Activated naive CD4-positive, alpha-beta T cell treated with anti-CD3 and anti-CD28 coated beads for 36 hours (primary cell): Measurements from ENCODE around the gene RBP4. TPM values are rescaled to one million over a fixed set of nuclear protein-coding genes. Genes with fewer than 3 reads are reported as not detected.

Source experiments
- CTCF ChIA-PET: fragments of 350-600 bp; sonication (Branson Sonifier 250); formaldehyde crosslinking; loops from one replicate; lab custom pipeline; 2021; ENCODE audit warnings: antibody characterized with exemption; lab: Charles Lee
- DNase-seq: peaks from one replicate; pipeline ENCODE4 v3.0.0-alpha.2; 2020
- H3K27ac Mint-ChIP-seq: one replicate; pipeline ENCODE4 v1.8.0; 2021; ENCODE audit warnings: mild to moderate bottlenecking, mixed read lengths
- H3K27me3 Mint-ChIP-seq: one replicate; pipeline ENCODE4 v1.8.0; 2021; ENCODE audit warnings: low read depth, mixed read lengths
- H3K36me3 Mint-ChIP-seq: one replicate; pipeline ENCODE4 v1.8.0; 2021; ENCODE audit warnings: low read depth, mixed read lengths
- H3K4me1 Mint-ChIP-seq: one replicate; pipeline ENCODE4 v1.8.0; 2021; ENCODE audit warnings: low read depth, mixed read lengths
- H3K4me3 Mint-ChIP-seq: one replicate; pipeline ENCODE4 v1.8.0; 2021; ENCODE audit warnings: mild to moderate bottlenecking, moderate library complexity, mixed read lengths
- H3K9me3 Mint-ChIP-seq: one replicate; pipeline ENCODE4 v1.8.0; 2021; ENCODE audit warnings: mixed read lengths
- intact Hi-C: fragments of 100-400 bp; cut with micrococcal nuclease; formaldehyde crosslinking; loops from one replicate; pipeline ENCODE4 v1.15.1; 2023
- total RNA-seq, 2 experiments: library from RNA; stranded (reverse); gene quantifications; one replicate each; pipeline ENCODE4 v1.2.3, GENCODE V29; 2021

The RBP4 gene
- total RNA-seq, result not detected

DNA sequence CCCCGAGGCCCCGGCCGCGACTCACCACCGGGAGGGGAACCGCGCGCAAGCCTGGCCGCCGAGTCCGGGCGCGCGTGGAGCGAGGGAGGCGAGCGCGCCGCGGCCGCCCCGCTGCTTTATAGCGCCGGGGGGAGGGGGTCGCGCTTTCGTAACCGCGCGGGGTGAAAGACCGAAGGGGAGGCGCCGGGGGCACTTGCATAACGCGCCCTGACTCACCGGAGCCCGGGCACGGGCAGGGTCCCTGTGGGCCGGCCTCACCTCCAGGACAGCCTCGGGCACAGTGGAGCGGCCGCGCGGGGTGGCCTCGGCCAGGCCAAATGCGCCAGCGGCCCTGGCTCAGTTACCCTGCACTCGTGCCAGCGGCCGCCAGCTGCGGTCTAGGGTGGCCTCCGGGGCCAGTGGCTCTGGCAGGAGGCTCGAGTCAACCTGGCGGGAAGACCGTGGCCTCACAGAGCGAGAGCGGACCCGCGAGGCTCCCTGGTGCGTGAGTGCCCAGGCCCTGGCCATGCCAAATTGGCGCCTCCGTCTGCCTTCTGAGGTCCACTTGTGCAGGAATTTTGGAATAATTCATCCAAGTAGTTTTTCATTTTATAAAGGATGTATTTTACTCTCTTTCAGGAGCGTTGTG, at the start of gene RBP4:
RBP4 (minus strand) TSS at position 90 of the 628 bp plus-strand sequence. CDS start 207 bp downstream, outside the sequence.
- intact Hi-C loops, result no loop called here
- Mint-ChIP-seq H3K4me1 (no peaks in the 10 kb centered on the region), H3K36me3 (no peaks in the 10 kb centered on the region), H3K27me3 (peaks cover 26% of the 10 kb centered on the region), H3K4me3 (no peak within 1 kb of the TSS), H3K9me3 (no peaks in the 10 kb centered on the region), H3K27ac (no peak within 1 kb of the TSS)
- CTCF ChIA-PET, result no interaction called here
- DNase-seq, result no peak

DNA sequence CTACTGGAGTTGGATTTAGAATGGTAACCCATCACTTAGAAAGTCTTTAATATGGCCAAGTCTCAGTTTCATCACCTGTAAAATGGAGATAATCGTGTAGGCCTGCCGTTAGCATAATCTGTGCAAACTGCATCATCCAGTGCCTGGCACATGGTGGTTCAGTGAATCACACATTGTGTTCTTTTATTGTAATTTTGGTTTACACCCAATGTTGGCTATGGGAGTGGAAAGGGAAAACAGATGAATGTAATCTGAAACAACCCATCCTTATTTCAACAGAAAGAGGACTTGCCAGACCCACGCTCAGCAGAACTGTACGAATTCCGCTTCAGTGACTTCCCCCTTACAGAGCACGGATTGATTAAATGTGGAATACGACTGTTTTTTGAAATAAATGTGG, 38.8 kb upstream of the RBP4 start:
- Mint-ChIP-seq H3K27me3 (peaks cover 11% of the 10 kb centered on the region), H3K36me3 (no peaks in the 10 kb centered on the region), H3K4me1 (no peaks in the 10 kb centered on the region), H3K4me3 (no peak overlapping the region), H3K27ac (no peak overlapping the region), H3K9me3 (no peaks in the 10 kb centered on the region)
- no peak for DNase-seq
- CTCF ChIA-PET, result no interaction called here
- intact Hi-C loops, result no loop called here

GRCh38 chr10:93630625-93631557, 29.9 kb upstream of the RBP4 start:
- no peak overlapping the region for H3K4me3 Mint-ChIP-seq
- H3K4me1 Mint-ChIP-seq, result no peaks in the 10 kb centered on the region
- intact Hi-C loops, result no loop called here

GRCh38 chr10:93629647-93630305, 28.7 kb upstream of the RBP4 start:
- no peak for DNase-seq
- Mint-ChIP-seq H3K27ac (no peak overlapping the region), H3K27me3 (peaks cover 4% of the 10 kb centered on the region), H3K36me3 (no peaks in the 10 kb centered on the region), H3K4me1 (no peaks in the 10 kb centered on the region), H3K9me3 (no peaks in the 10 kb centered on the region), H3K4me3 (no peak overlapping the region)
- CTCF ChIA-PET, result interaction anchor here (0.6 kb wide), 1 partner anchor 175 kb away, joined by 4 read pairs; no protein-coding TSS in a partner anchor
- intact Hi-C loops, result no loop called here

More at GRCh38 chr10:93630625-93631557, 29.9 kb upstream of the RBP4 start:
- CTCF ChIA-PET, result no interaction called here
- H3K27ac Mint-ChIP-seq, result no peak overlapping the region
- H3K27me3 Mint-ChIP-seq, result peaks cover 4% of the 10 kb centered on the region
- no peaks in the 10 kb centered on the region for H3K9me3 Mint-ChIP-seq
- H3K36me3 Mint-ChIP-seq, result no peaks in the 10 kb centered on the region
- no peak for DNase-seq

DNA sequence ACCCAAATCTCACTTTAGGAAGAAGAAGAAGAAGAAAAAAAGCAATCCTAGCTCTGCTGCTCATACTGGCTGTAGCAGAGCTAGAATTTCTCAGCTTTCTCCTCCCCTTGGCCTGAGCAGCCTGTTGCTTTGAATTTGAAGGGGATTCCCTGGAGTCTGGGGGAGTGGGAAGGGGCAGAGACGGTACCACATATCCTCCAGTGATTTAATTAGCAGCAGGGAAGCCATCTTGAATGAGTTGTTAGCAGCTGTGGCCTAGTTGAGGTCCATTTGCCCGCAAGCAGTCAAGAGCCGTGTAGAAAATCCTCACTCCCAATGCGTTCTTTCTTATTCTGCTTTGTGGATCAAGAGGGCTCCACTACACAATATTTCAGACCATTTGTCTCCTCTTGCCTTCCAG, 27.8 kb upstream of the RBP4 start:
- CTCF ChIA-PET, result no interaction called here
- H3K27ac Mint-ChIP-seq, result no peak overlapping the region

GRCh38 chr10:93622942-93623341, 21.9 kb upstream of the RBP4 start:
- DNase-seq, result no peak
- Mint-ChIP-seq H3K9me3 (no peaks in the 10 kb centered on the region), H3K36me3 (no peaks in the 10 kb centered on the region), H3K4me3 (no peak overlapping the region), H3K4me1 (no peaks in the 10 kb centered on the region), H3K27me3 (peaks cover 5% of the 10 kb centered on the region), H3K27ac (no peak overlapping the region)
- CTCF ChIA-PET, result no interaction called here
- intact Hi-C loops, result no loop called here

More for the DNA sequence above, 27.8 kb upstream of the RBP4 start:
- intact Hi-C loops, result no loop called here
- H3K4me3 Mint-ChIP-seq, result no peak overlapping the region
- no peaks in the 10 kb centered on the region for H3K36me3 Mint-ChIP-seq
- H3K4me1 Mint-ChIP-seq, result no peaks in the 10 kb centered on the region
- H3K27me3 Mint-ChIP-seq, result peaks cover 4% of the 10 kb centered on the region
- no peaks in the 10 kb centered on the region for H3K9me3 Mint-ChIP-seq
- no peak for DNase-seq

- peaks cover 5% of the 10 kb centered on the region for H3K27me3 Mint-ChIP-seq
- H3K4me1 Mint-ChIP-seq, result no peaks in the 10 kb centered on the region
- no peak overlapping the region for H3K27ac Mint-ChIP-seq
- intact Hi-C loops, result no loop called here
- H3K4me3 Mint-ChIP-seq, result no peak overlapping the region
- DNase-seq, result no peak
- CTCF ChIA-PET, result no interaction called here
- H3K36me3 Mint-ChIP-seq, result no peaks in the 10 kb centered on the region
- H3K9me3 Mint-ChIP-seq, result no peaks in the 10 kb centered on the region
Measured at GRCh38 chr10:93620925-93621324, 19.9 kb upstream of the RBP4 start.

DNA sequence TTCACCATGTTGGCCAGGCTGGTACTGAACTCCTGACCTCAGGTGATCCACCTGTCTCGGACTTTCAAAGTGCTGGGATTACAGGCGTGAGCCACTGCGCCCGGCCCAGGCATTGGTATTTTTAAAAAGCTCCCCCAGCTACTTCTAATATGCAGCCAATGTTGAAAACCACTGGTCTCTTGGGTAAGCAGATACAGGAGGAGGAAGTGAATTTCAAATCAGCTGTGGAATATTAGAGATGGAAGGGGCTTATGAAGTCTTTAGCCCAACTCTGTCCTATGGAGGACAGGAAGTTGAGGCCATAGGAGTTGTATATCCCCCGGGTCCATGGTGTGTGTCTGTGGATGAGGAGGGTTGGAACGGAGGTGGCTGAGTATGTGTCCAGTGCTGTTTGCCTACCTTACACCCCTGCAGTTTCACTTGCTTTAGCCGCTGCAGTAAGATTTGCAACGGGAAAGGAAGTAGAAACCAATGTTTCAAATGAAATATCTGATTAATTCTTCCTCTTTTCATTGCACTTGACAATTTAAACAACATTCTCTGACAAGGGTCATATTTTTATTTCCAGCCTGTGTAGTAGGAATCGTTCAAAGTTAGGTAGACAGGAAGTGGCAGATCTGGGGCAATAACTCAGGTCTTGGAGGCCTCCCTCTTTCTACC, 14.7 kb upstream of the RBP4 start:
- no peak overlapping the region for H3K27ac Mint-ChIP-seq
- DNase-seq, result no peak
- CTCF ChIA-PET, result no interaction called here
- no peaks in the 10 kb centered on the region for H3K27me3 Mint-ChIP-seq
- no peaks in the 10 kb centered on the region for H3K9me3 Mint-ChIP-seq
- H3K4me3 Mint-ChIP-seq, result no peak overlapping the region
- no peaks in the 10 kb centered on the region for H3K36me3 Mint-ChIP-seq
- H3K4me1 Mint-ChIP-seq, result no peaks in the 10 kb centered on the region
- intact Hi-C loops, result no loop called here

DNA sequence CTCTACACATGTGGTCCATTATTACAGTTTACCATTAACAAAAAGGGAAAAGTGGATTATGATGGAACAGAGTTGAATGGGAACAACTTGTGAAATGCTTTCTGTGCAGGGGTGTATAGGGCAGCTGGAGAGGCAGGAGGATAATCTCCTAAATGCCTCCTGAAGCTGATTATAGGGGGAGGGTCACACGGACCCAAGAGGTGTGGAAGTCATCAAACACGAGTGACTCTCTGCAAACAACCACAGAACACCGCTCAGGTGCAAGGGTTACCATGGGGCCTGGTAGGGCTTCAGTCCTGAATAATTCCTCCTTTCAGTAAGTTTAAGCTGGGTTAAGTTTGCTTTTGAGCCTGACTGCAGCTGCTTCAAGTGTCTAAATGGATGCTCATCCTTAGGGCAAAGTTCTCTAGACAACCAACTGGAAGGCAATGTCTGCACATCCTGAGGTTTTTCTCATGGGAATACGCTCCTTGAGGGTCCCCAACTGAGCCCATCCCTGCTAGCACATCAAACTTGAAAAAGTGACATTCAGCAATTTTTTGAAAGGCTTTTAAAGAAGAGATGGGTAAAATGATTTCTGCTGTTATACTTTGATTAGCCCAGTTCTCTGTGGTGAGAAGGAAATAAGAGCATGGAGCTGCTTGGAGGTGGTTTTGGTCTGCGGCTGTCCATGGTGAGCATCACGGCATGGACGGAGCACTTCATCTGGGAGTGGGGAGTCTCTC, 13.2 kb upstream of the RBP4 start:
- intact Hi-C loops, result no loop called here
- CTCF ChIA-PET, result interaction anchor here (0.6 to 0.7 kb wide), 2 partner anchors 11 to 161 kb away, joined by 3 read pairs; no protein-coding TSS in a partner anchor
- H3K27ac Mint-ChIP-seq, result no peak overlapping the region
- no peaks in the 10 kb centered on the region for H3K4me1 Mint-ChIP-seq
- peaks cover under 1% of the 10 kb centered on the region for H3K27me3 Mint-ChIP-seq
- H3K9me3 Mint-ChIP-seq, result no peaks in the 10 kb centered on the region
- no peak for DNase-seq
- no peak overlapping the region for H3K4me3 Mint-ChIP-seq
- H3K36me3 Mint-ChIP-seq, result no peaks in the 10 kb centered on the region

DNA sequence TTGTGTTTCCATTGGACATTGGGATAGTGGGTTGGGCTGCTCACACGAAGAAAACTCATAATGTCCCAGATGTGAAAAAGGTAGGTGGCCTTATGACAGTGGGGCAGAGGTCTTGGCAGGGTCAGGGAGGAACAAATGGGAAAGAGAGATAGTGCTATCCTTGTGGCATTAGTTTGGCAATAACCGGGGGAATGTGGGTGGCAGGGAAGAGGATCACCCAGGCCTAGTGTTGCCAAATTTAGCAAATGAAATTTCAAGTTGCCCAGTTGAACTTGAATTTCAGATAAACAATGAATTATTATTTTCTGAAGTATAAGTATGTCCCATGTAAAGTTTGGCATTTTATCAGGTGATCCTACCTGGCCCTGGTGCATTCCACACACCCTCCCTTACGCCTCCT, 12.1 kb upstream of the RBP4 start:
- no peaks in the 10 kb centered on the region for H3K36me3 Mint-ChIP-seq
- intact Hi-C loops, result no loop called here

DNA sequence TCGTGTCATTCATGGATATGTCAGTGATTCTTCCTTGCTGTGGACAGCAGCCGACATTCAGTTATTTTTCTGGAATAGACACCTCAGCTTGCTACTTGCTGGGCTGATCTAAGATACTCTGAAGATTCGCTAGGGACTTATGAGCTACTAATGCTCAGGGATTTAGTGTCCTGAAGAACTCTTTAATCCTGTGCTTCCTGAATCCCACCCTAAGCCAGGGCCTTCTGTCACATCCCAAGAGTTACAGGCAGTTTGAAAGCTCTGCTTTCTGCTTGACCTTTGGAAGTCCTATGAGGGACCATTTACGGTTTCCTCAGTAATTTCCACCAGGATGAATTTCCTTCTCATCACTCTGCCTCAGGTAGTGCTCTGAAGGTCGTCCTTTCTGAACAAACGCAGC, 11.3 kb upstream of the RBP4 start, which contains the start of gene PDE6C:
PDE6C (plus strand) TSS at position 227 of the 400 bp plus-strand sequence. CDS start 189 bp downstream, outside the sequence.
- no peak within 1 kb of the TSS for H3K4me3 Mint-ChIP-seq
- H3K4me1 Mint-ChIP-seq, result no peaks in the 10 kb centered on the region
- DNase-seq, result no peak
- no peak within 1 kb of the TSS for H3K27ac Mint-ChIP-seq
- peaks cover 7% of the 10 kb centered on the region for H3K27me3 Mint-ChIP-seq
- peaks cover 1% of the 10 kb centered on the region for H3K9me3 Mint-ChIP-seq
- CTCF ChIA-PET, result interaction anchor here (1.0 kb wide), 1 partner anchor 31 kb away, joined by 3 read pairs; no protein-coding TSS in a partner anchor
- intact Hi-C loops, result no loop called here
- no peaks in the 10 kb centered on the region for H3K36me3 Mint-ChIP-seq

More for the DNA sequence above, 12.1 kb upstream of the RBP4 start:
- H3K4me3 Mint-ChIP-seq, result no peak overlapping the region
- H3K4me1 Mint-ChIP-seq, result no peaks in the 10 kb centered on the region
- CTCF ChIA-PET, result interaction anchor here (0.6 kb wide), 1 partner anchor 1358 kb away, joined by 3 read pairs; no protein-coding TSS in a partner anchor
- peaks cover 5% of the 10 kb centered on the region for H3K27me3 Mint-ChIP-seq
- H3K9me3 Mint-ChIP-seq, result no peaks in the 10 kb centered on the region
- H3K27ac Mint-ChIP-seq, result no peak overlapping the region
- no peak for DNase-seq
